ENCODE results near the gene CAPN11.

DNA sequence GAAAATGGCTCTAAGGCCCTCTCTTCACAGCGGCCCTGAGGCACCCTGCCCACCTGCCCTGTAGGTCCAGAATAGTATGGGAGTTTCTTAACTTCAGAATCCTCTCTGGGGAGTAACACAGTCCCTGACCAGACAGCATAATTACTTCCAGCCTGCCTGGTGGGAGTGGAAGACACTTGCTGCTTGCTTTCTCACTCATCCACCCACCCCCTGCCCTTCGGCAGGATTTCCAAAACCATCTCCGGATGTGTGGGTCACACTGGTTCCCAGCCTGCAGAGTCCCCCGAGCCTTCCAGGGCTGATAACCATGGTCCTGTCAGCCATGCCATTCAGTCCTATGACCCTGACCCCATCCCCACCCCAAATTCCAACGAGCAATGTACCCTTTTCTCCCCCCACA is 70.2 kb downstream of the CAPN11 start:
- no peak for TF ChIP-seq POLR2AphosphoS5 (IDR thresholded peaks at IDR 0.05)
- TF ChIP-seq, protein P1, sequence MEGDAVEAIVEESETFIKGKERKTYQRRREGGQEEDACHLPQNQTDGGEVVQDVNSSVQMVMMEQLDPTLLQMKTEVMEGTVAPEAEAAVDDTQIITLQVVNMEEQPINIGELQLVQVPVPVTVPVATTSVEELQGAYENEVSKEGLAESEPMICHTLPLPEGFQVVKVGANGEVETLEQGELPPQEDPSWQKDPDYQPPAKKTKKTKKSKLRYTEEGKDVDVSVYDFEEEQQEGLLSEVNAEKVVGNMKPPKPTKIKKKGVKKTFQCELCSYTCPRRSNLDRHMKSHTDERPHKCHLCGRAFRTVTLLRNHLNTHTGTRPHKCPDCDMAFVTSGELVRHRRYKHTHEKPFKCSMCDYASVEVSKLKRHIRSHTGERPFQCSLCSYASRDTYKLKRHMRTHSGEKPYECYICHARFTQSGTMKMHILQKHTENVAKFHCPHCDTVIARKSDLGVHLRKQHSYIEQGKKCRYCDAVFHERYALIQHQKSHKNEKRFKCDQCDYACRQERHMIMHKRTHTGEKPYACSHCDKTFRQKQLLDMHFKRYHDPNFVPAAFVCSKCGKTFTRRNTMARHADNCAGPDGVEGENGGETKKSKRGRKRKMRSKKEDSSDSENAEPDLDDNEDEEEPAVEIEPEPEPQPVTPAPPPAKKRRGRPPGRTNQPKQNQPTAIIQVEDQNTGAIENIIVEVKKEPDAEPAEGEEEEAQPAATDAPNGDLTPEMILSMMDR (IDR thresholded peaks at IDR 0.05), result no peak
